Thyroid gland (tissue), 4 donors: ENCODE measurements around the gene RADX. TPM values are rescaled to one million over a fixed set of nuclear protein-coding genes. Genes with fewer than 3 reads are reported as not detected.

Experiments
- DNase-seq, 2 donors: peaks; one replicate each; pipeline ENCODE4 v3.0.0-alpha.2; 2019
- H3K27ac ChIP-seq, 3 donors: fragments of 200-600 bp; sonication (generic); 1 replicate in 2 of 3; 2 replicates in 1 of 3; pipeline ENCODE4 v1.5.1; 2016 to 2019; ENCODE audit warnings: mild to moderate bottlenecking in 1 of 3, moderate library complexity in 1 of 3
- H3K27me3 ChIP-seq: fragments of 200-600 bp; sonication (generic); one replicate; pipeline ENCODE4 v1.5.1; 2019
- H3K36me3 ChIP-seq, 2 donors: fragments of 200-600 bp; sonication (generic); one replicate each; pipeline ENCODE4 v1.5.1; 2016 to 2019
- H3K4me1 ChIP-seq, 2 donors: fragments of 200-600 bp; sonication (generic); one replicate each; pipeline ENCODE4 v1.5.1; 2017 to 2019
- H3K4me3 ChIP-seq, 3 donors: fragments of 200-600 bp; sonication (generic); replicated peaks in 1 of 3; 1 replicate in 2 of 3; 2 replicates in 1 of 3; pipeline ENCODE4 v1.5.1; 2016; ENCODE audit warnings: mild to moderate bottlenecking in 1 of 3
- H3K9me3 ChIP-seq: fragments of 200-600 bp; sonication (generic); one replicate; pipeline ENCODE4 v1.5.1; 2017
- CTCF ChIP-seq, 6 experiments: fragments of 200-600 bp in 3 of 6; fragments of 450-650 bp in 3 of 6; sonication (generic) in 3 of 6; IDR thresholded peaks; one replicate each; pipeline ENCODE4 v1.5.1; 2016 to 2019; ENCODE audit warnings: antibody characterized with exemption in 6 of 6, mild to moderate bottlenecking in 2 of 6, inconsistent platforms in 1 of 6, moderate library complexity in 1 of 6
- POLR2A ChIP-seq, 2 donors: fragments of 450-650 bp; IDR thresholded peaks; one replicate each; pipeline ENCODE4 v1.6.1; 2017; ENCODE audit warnings: antibody characterized with exemption in 2 of 2, mild to moderate bottlenecking in 2 of 2, moderate library complexity in 1 of 2
- WGBS, 2 donors: methylation state at CpG; one replicate each; pipeline ENCODE4 v1.1.5; 2017; 5-methylcytosine and 5-hydroxymethylcytosine counted together
- intact Hi-C: fragments of 100-400 bp; cut with DNase I; formaldehyde crosslinking; loops from one replicate; pipeline ENCODE4 v1.15.1; 2023
- total RNA-seq, 4 donors: library from RNA; depleted of rRNA; stranded (reverse); fragments of >200 nt; gene quantifications; one replicate each; pipeline ENCODE4 v1.2.3, GENCODE V29; 2016

Gene RADX, protein sequence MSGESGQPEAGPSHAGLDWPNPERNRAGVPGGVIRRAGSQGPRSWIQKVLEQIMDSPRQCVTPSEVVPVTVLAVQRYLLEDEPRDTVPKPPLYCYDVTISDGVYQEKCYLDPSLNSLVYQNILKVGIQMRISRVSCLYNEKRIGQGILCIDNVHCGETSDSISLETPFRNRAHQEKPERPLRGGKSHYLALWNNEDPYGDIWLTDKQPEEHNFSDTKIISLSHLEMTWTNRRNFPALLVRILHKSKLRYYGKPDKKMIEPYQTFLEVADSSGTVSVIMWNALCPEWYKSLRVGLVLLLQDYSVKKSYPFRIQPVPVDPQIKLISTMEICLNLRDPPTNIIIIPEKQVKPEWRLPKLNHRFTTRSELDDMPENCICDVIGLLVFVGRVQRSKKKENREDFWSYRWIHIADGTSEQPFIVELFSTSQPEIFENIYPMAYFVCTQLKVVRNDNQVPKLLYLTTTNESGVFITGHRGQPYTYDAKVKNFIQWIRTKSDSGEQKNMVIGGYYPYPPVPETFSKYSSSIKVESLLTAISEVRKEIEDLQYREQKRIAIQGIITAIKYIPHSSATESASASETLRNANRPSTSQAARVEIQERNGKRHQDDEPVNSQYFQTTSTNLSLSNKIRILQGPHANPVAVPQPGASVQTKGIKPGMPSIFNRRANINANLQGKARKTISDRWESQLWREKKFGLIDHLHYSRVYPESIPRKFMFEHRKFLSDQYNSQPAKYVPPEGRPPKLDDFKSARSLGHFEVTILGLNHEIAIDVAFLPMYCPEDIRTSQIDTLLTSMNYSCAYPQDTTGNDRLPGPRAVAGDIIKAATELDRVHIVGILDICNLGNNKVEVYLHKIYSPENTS
- total RNA-seq: 10 to 100 TPM in 2 of 4 donors, 1 to 10 TPM in 2; 5.5 to 21.0 (median 11.4) TPM

- peaks cover 0 to 3% of the 10 kb centered on the region in 2 donors for H3K4me1 ChIP-seq
- intact Hi-C loops: no loop called here
- H3K9me3 ChIP-seq: no peaks in the 10 kb centered on the region
- H3K27me3 ChIP-seq: no peaks in the 10 kb centered on the region
- TF ChIP-seq CTCF (IDR thresholded peaks at IDR 0.05) (no peak), POLR2A (IDR thresholded peaks at IDR 0.05) (peak in 1 of 2 donors; percentile 76)
- peak within 1 kb of the TSS in 2 of 3 donors; percentile 23 to 36 for H3K4me3 ChIP-seq
- WGBS, 2 donors: 0 to 2% methylated on average over 8 to 22 of the region's 46 CpGs
- no peaks in the 10 kb centered on the region for H3K36me3 ChIP-seq
- H3K27ac ChIP-seq: no peak within 1 kb of the TSS
- peak; percentile 83 to 86 for DNase-seq
Observed at GRCh38 chrX:106611679-106612392, at the start of gene RADX. TSS of gene RADX (plus strand) at chrX:106611978. CDS start at chrX:106612081, 103 bp downstream.

DNA sequence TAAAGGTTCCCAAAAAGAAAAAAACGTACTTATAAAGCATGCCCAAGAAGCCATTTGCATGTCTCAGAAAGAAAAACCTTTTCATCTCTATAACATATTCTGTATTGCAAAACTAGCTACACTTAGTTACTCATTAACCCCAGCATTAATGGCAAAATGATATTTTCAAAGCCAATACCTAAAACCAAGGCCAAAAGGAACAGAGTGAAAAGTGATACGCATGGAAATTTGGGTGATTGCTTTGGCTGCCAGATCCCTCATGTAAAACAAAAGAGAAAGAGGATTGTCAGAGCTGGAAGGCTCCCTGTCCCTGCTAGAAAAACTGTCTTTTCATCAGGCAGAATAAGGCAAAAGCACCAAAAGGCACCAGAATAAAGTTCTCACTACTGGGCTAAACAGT is 46.8 kb upstream of the RADX start:
- Histone ChIP-seq H3K9me3 (no peaks in the 10 kb centered on the region), H3K27me3 (no peaks in the 10 kb centered on the region), H3K36me3 (no peaks in the 10 kb centered on the region), H3K27ac (no peak overlapping the region), H3K4me3 (no peak overlapping the region), H3K4me1 (no peaks in the 10 kb centered on the region)
- WGBS, 2 donors: 77 to 88% methylated on average over 2 of the region's 2 CpGs
- no peak for TF ChIP-seq POLR2A (IDR thresholded peaks at IDR 0.05)
- TF ChIP-seq CTCF (IDR thresholded peaks at IDR 0.05): no peak
- intact Hi-C loops: no loop called here
- DNase-seq: no peak

DNA sequence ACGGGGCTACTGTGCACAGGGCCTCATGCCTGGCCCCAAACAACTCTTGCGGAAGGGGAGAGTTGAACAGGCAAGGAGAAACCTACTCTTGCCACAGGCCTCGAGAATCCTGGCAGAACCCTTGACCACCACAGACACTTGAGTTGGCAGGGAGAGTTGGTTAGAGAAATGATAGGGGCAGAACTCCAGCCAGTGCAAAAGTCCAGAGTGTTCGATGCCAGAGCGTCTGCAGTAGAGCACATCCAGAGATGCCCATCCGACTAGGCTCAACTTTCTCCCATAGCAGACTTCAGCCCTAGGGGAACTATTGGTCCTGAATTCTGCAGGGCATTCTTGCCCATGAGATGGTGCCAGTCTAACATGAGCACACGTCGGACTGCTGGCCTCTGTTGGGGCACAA is 45.4 kb upstream of the RADX start:
- 86 to 94% methylated on average over 3 to 7 of the region's 8 CpGs for WGBS, 2 donors
- intact Hi-C loops: no loop called here
- no peak for TF ChIP-seq POLR2A (IDR thresholded peaks at IDR 0.05)

GRCh38 chrX:106581856-106582255 is 29.9 kb upstream of the RADX start:
- Histone ChIP-seq H3K27ac (no peak overlapping the region), H3K4me1 (no peaks in the 10 kb centered on the region), H3K9me3 (no peaks in the 10 kb centered on the region), H3K4me3 (no peak overlapping the region), H3K27me3 (no peaks in the 10 kb centered on the region), H3K36me3 (no peaks in the 10 kb centered on the region)
- no peak for TF ChIP-seq CTCF (IDR thresholded peaks at IDR 0.05)
- TF ChIP-seq POLR2A (IDR thresholded peaks at IDR 0.05): no peak
- 90 to 100% methylated on average over 1 of the region's 1 CpG for WGBS, 2 donors
- no peak for DNase-seq
- intact Hi-C loops: no loop called here

More for the DNA sequence above, 45.4 kb upstream of the RADX start:
- no peak for DNase-seq
- Histone ChIP-seq H3K27me3 (no peaks in the 10 kb centered on the region), H3K36me3 (no peaks in the 10 kb centered on the region), H3K27ac (no peak overlapping the region), H3K4me1 (no peaks in the 10 kb centered on the region), H3K4me3 (no peak overlapping the region), H3K9me3 (no peaks in the 10 kb centered on the region)

DNA sequence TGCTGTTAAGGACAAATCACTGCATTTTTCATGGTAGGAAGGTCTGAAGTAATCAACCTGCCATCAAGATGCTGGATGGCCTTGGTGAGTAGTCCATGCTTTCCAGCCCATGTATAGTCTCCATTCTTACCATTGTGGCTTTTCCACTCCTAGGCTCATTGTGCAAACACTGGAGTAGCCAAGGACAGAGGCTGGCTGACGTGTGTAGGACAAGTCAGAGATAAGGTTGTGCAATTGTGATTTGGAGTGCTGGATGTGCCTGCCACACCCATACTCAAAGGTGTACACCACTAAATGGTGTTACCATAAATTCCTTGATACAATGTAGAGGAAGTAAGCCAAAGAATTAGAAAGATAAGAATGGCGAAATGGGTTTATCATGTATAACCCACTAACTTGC is 26.3 kb upstream of the RADX start:
- TF ChIP-seq POLR2A (IDR thresholded peaks at IDR 0.05): no peak
- no peak for TF ChIP-seq CTCF (IDR thresholded peaks at IDR 0.05)
- Histone ChIP-seq H3K4me3 (no peak overlapping the region), H3K27ac (no peak overlapping the region), H3K4me1 (no peaks in the 10 kb centered on the region), H3K9me3 (no peaks in the 10 kb centered on the region), H3K36me3 (no peaks in the 10 kb centered on the region), H3K27me3 (no peaks in the 10 kb centered on the region)
- intact Hi-C loops: no loop called here
- WGBS, 2 donors: 88 to 100% methylated on average over 1 to 2 of the region's 2 CpGs
- DNase-seq: no peak
